Stimulated activated CD4-positive, alpha-beta T cell treated with anti-CD3 and anti-CD28 coated beads, Interleukin-2, amount 100 ng/mL, for 48 hours (primary cell): Measurements from ENCODE around the gene MORN3.
"Not testable (repeated sequence)": the region's sequence is repeated elsewhere in the genome, so short reads cannot be mapped to it uniquely, and the experiment has no call there.

Experiments used
- DNase-seq, 2 donors: peaks; one replicate each; pipeline ENCODE4 v3.0.0-alpha.2; 2020

The MORN3 gene, protein sequence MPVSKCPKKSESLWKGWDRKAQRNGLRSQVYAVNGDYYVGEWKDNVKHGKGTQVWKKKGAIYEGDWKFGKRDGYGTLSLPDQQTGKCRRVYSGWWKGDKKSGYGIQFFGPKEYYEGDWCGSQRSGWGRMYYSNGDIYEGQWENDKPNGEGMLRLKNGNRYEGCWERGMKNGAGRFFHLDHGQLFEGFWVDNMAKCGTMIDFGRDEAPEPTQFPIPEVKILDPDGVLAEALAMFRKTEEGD

DNA sequence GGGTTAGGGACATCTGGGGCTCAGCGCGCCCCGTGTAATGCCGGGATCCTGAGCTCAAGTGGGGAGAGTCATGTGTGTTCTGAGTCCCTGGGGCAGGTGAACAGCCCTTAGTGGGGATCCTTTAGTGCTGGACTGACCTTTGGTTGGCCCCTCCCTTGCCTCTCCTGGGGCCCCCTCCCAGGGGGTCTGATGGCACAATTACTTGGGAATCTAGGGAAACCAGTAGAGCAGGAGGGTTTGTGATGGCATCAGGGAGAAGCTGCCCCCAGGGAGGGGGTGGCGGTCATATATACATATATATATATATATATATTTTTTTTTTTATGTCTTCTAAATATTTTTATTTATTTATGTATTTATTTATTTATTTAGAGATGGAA is at the start of gene MORN3:
Gene MORN3 (minus strand): TSS at position 134 of the 380 bp plus-strand sequence. CDS start 171 bp downstream, outside the sequence.
- DNase-seq: no peak

DNA sequence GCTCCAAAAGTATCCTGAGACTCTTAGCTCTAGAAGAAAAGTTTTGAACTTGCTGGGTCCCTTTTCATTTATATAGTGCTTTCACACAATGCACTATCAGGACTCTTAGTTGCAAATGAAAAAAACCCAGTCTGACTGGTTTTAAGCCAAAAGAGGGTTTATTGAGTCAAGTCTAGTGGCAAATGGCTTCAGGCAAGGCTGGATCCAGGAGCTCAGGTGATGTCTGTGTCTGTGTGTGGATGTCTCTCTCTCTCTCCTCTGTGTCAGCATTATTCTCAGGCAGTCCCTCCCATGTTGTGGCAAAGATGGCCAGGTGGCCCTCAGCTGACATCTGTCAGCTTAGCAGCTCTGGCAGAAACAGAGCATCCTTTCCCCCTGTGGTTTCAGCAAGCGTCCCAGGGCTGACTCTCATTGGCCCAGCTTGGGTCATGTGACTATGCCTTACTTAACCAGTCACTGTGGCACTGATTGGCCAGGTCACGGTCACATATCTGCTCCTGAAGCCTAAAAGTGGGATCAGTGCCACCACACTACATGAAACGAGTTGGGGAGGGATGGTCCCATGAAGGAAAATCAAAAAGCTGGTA is 49.3 kb upstream of the MORN3 start:
- DNase-seq: no peak

DNA sequence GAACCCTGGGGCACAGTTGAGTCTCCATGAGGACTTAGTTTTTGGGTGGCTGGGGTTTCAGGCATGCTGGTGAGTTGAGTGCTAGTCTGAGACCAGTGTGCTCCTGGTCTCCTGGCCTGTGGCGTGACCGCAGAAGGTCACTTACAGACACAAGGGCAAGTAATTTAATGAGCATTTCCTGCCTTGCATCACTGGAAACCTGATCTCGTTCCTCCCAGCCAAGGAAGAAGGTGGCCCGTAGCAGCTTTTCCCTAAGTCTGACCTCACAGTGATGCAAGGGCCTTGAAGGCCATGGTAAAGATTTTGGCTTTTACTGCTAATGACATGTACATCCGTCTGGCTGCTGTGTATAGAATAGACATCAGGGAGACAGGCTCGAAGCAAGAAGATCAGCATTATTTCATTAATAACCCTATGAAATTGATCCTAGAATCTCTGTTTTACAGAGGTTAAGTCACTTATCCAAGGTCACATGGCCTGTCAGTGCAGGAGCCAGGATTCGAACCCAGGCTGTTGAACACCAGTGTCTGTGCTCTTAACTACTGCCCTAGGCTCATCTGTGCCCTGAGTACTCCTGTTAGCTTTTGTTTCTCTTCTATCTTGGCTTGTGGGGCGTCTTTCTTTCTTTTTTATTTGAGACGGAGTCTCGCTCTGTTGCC is 47.7 kb upstream of the MORN3 start:
- no peak for DNase-seq

DNA sequence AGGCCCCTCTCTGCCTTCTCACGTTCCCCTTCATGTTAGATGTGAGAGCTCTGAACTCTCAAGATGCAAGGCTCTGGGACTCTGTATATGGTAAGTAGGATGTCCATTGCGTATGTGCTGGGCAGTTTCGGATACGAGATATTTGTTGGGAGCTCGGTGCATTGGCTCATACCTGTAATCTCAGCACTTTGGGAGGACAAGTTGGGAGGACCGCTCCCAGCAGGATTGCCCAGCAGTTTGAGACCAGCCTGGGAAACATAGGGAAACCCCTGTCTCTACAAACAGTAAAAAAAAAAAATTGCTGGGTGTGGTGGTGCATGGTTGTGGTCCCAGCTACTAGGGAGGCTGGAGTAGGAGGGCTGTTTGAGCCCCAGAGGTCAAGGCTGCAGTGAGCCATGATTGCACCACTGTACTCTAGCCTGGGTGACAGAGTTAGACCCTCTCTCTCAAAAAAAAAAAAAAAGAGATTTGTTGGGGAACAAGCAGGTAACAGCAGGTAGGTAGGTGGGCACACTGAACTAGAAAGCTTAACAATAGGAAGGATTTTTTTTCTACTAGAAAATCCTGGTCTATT is 46.5 kb upstream of the MORN3 start:
- no peak for DNase-seq

DNA sequence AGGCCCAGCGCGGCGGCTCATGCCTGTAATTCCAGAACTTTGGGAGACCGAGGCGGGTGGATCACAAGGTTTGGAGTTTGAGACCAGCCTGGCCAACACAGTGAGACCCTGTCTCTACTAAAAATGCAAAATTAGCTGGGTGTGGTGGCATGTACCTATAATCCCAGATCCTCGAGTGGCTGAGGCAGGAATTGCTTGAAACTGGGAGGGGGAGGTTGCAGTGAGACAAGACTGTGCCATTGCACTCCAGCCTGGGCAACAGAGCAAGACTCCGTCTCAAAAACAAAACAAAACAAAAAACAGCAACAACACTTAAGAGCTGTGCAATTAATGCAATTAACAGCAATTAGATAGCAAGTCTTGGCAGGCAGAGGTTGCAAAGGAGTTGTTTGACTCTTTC is 45.6 kb upstream of the MORN3 start:
- DNase-seq: not testable (repeated sequence)

DNA sequence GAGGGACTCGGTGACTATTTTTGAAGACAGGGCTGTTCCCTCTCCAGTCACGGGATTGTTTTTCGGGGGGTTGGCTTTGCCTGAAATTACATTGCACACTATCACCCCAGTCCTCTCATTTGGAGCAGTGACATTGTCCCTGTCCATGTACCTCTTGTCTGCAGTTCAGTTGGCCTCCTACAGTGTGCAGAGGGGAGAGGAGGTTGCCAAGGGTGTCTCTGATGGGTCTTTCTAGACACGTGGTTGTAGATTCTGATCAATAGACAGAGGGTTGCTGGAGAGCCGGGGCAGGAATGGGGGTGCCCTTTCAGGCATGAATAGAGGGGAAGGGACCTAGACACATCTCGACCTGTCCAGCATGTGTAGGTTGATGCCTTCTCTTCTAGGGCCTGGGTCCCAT is 44.3 kb upstream of the MORN3 start:
- peak in 1 of 2 donors; percentile 13 for DNase-seq

DNA sequence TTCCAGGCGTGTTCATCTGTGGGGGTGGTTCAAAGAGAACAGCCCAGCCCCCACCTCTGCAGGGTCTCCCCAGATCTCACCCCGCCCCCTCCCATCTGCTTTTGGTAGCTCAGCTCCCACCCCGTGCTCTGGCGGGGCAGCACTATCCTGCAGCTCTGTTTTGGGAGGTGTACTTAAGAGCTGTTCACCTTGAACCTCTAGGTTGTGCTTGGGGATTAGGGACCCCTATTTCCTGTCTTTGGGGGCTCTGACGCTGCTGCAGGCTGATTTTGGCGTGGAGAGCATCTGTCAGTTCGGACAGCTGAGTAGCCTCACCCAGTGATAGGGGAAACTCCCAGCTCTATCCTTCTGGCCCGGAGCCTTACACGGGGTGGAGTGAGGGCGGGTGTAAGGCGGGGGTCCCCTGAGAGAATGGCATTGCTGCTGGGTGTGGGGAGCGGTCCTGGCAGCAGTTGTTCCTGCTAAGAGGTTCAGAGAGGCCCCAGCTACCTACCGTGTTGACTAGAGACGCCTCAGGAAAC is 43.9 kb upstream of the MORN3 start:
- DNase-seq: no peak

DNA sequence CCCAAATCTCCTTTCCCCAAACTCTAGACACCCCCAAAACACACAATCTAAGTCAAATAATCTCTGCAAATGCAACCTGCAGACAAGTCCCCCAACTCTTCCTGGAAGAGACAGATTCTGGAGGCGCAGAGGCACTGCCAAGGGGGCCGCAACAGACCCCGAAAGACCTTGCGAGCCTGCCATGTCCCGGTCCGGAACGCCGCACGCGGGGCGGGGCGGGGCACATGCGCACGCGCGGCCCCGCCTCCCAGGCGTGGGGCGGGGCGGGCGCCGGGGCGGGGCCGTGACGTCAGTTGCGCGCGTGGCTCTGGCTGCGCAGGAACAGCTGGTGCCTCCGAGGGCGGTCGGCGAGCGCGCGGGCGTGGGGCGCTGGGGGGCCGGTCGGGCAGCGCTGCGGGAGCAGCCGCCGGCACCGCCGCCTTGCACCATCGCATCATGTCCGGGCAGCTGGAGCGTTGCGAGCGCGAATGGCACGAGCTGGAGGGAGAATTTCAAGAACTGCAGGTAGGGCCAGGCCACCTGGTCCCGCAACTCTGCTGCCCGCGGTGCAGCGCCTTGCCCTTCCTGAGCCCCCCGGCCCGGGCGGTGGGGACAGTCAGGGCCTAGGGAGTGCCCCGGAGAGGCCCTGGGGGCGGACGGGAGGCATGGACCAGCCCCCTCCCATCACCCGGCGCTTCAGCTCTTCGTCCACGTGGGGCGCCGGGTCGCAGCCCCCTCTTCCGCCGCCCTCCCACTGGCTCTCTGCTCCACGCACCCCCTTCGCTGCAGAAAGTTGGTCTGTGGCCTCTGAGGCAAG is 43.2 kb upstream of the MORN3 start, which contains the start of gene TMEM120B:
Gene TMEM120B (plus strand): TSS at position 292 of the 796 bp plus-strand sequence. CDS start 144 bp downstream, at position 436.
- peak; percentile 76 to 82 for DNase-seq

DNA sequence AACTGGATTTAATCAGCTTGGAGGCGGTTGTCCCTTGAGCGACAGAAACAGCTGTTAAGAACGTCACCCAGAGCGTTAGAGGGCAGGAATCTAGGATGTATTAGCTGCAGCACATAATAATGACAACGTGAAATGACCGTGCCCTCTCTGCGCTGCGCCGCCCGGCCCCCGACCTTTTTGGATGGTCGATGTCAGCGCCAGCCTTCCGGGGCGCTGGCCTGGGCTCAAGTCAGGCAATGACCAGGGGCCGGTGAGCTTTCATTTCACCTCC is 42.7 kb upstream of the MORN3 start:
- DNase-seq: no peak

DNA sequence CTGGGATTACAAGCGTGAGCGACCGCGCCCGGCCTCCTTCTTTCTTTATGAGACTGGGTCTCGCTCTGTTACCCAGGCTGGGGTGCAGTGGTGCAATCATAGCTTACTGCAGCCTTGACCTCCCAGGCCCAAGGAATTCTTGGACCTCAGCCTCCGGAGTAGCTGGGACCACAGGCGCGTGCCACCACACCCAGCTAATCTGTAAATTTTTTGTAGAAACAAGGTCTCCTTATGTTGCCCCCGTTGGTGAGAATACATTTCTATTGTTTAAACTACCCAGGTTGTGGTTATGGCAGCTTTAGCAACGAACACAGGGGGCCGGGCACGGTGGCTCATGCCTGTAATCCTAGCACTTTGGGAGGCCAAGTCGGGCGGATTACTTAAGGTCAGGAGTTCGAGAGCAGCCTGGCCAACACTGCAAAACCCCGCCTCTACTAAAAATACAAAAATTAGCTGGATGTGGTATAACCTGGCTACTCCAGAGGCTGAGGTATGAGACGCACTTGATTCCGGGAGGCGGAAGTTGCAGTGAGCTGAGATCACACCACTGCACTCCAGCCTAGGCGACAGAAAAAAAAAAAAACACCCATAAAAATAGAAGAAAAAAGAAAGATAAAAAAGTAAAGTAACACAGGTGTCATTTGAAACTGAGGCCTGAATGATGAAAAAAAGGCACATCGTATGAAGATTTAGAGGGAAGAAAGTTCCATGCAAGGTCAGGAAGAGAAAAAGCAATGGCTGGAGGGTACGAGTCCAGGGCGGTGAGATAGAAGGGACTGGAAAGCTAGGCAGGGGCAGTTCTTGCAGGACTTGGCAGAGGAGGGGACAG is 42.1 kb upstream of the MORN3 start:
- DNase-seq: no peak

DNA sequence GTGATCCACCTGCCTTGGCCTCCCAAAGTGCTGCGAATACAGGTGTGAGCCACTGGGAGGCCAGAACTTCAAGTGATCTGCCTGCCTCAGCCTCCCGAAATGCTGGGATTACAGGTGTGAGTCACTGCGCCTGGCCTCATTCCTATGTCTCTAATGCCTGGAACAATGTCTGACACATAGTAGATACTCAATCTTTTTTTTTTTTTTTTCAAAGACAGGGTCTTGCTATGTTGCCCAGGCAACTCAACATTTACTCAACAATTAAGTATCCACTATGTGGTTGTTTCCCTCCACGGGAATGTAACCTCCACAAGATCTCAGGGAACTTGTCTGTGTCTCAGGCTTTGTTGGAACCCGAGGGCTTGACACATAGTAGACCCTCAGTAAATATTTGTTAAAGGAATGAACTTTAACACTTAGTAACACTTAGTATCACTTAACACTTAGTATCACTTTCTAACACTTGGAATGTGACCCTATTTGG is 40.1 kb upstream of the MORN3 start:
- no peak for DNase-seq

DNA sequence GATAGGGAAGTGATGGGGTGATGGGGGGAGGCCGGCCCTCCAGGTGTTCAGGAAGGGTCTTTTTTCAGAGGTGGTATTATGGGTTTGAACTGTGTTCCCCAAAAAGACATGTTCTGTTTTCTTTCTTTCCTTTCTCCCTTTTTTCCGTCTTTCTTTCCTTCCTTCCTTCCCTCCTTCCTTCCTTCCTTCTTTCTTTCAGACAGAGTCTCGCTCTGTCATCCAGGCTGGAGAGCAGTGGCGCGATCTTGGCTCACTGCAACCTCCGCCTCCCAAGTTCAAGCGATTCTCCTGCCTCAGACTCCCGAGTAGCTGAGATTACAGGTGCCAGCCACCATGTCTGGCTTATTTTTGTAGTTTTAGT is 39.6 kb upstream of the MORN3 start:
- not testable (repeated sequence) for DNase-seq

DNA sequence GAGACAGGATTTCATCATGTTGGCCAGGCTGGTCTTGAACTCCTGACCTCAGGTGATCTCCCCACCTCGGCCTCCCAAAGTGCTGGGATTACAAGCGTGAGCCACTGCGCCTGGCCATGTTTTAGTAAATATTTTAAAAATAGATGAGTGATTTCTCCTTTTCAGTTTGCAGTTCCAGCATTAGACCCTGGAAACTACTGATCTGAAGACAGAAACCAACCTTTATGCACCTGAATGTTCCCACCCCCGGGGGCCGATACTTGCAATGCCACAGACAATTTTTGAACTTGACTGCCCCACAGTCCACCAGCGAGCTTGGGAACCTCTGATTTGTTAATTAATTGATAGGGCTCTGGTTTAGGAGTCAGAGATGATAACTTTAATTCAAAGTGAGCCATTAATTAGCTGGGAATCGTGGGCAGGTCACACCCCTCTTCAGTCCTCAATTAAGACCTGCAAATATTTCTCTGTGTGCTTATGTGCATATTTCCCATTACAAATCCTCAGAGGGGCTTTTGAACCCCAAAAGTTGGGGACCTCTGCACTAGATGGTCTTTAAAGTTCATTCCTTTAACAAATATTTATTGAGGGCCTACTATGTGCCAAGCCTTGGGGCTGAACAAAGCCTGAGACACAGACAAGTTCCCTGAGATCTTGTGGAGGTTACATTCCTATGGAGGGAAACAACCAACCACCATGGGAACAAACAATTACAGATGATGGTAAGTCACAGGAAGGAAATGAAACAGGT is 39.0 kb upstream of the MORN3 start:
- no peak for DNase-seq

DNA sequence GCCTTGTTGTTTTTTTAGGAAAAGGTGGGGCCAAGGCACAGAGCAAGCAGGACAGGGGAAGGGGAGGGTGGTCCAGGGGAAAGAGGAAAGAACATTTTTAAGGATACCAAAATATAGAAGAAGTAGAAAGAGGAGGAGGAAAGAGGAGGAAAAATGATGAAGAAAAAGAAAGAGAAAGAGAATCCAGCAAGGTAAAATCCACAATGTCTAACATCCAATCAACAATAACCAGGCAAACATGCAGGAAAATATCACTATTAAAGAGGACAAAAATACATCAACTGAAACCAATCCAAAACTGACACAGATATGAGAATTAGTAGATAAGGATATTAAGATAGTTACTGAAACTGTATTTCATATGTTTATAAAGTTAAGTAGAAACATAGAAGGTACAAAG is 36.1 kb upstream of the MORN3 start:
- DNase-seq: no peak

DNA sequence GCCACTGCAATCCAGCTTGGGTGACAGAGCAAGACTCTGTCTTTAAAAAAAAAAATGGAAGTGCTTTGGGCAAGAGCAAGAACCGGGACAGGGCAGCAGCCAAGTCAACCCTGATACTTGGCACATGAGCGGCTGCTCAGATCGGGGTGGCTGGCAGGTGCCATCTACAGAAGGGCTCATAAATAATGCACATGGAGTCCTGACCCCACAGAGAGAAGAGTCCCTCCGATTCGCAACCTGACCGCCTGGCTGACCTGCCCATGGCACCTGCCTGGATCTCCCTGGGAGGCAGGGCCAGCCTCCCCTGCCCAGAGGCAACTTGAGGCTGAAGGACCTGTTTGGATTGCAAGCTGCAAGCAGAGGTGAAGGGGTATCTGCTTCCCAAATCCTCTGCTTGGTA is 33.5 kb upstream of the MORN3 start:
- no peak for DNase-seq

DNA sequence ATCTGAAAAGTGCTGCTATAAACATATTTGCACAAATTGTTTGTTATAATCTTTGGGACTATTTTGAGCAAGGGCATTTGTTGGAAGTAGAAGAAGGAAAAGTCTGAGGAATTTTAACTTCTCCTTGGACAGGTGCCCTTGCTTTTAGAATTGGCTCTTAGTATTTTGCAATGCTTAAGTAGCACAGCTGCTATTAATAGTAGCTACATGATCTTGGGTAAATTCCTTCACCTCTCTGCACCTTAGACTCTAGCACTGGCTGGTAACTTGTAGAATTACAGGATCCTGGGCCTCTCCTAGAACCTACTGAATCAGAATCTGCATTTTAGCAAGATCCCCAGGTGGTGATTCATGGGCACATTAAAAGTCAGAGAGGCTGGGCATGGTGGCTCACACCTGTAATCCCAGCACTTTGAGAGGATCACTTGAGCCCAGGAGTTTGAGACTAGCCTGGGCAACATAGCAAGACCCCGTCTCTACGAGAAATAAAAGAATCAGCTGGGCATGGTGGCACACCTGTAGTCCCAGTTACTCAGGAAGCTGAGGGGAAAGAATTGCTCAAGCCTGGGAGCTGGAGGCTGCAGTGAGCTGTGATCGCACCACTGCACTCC is 32.3 kb upstream of the MORN3 start:
- DNase-seq: no peak

DNA sequence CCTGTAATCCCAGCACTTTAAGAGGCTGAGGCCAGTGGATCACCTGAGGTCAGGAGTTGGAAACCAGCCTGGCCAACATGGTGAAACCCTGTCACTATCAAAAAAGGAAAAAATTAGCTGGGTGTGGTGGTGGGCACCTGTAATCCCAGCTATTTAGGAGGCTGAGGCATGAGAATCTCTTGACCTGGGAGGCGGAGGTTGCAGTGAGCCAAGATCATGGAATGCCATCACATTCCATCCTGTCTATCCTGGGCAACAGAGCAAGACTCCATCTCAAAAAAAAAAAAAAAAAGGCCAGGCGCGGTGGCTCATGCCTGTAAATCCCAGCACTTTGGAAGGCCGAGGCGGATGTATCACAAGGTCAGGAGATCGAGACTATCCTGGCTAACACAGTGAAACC is 28.4 kb upstream of the MORN3 start:
- not testable (repeated sequence) for DNase-seq

DNA sequence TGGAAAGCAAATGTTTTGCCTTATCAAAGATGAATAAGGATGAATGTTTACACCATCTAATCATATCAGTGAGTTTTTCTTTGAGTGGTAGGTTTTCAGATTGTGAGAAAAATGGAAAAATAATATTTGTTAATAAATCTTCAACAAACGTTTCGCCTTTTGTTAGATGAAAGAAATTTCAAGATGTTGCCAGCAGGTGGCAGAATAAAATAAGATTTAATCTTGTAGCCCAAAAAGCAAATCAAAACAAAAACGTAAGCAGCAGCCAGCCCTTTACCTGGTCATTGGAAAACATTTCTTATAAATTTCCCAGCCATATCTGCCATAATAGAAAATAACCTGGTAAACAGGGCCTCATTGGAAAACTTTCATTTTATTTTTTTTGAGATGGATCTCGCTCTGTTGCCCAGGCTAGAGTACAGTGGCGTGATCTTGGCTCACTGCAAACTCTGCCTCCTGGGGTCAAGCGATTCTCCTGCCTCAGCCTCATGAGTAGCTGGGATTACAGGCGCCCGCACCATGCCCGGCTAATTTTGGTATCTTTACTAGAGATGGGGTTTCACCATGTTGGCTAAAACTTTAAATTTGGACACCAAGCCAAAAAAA is 27.7 kb upstream of the MORN3 start:
- DNase-seq: no peak

DNA sequence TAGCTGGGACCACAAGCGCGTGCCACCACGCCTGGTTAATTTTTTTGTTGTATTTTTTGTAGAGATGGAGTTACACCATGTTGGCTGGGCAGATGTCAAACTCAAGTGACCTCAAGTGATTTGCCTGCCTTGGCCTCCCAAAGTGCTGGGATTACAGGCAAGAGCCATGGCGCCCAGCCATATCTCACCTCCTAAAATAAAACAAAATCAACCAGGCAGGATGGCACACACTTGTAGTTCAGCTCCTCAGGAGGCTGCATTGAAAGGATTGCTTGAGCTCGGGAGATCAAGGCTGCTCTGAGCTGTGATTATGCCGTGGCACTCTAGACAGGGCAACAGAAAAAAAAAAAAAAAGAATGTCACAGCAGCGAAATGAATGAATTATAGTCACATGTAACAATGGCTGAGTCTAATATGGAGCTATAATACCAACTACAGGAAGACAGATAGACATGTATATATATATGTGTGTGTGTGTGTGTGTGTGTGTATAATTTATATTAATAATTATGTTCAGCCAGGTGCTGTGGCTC is 23.8 kb upstream of the MORN3 start:
- DNase-seq: no peak

DNA sequence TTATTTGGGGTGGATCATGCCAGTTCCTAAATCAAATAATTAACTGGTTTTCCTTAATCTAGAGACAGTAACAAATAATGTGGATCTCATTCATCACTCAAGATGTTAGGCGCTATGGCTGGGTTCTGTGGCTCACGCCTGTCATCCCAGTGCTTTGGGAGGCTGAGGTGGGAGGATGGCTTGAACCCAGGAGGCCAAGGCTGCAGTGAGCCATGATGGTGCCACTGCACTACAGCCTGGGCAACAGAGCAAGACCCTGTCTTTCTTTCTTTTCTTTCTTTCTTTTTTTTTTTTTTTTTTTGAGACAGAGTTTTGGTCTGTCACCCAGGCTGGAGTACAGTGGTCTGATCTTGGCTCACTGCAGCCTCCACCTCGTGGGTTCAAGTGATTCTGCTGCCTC is 23.3 kb upstream of the MORN3 start:
- DNase-seq: not testable (repeated sequence)
